ENCODE results near the gene MPZL2. TPM values are rescaled to one million over a fixed set of nuclear protein-coding genes. Genes with fewer than 3 reads are reported as not detected.

The MPZL2 gene
- total and polyA plus RNA-seq, 10 of the 15 experiments (the other 5 are each of a cell fraction or from before 2014, with no cell fraction given) = 0.81 to 4.8 (median 3.1) TPM

- Histone ChIP-seq H3K9ac (ENCODE audit: control insufficient read depth, insufficient read depth, low read length) (no peak overlapping the region), H3K4me2 (ENCODE audit: control insufficient read depth, insufficient read depth) (no peak overlapping the region), H3K79me2 (ENCODE audit: control insufficient read depth, insufficient read depth, low read length) (no peaks in the 10 kb centered on the region), H4K20me1 (ENCODE audit: control insufficient read depth, insufficient read depth) (no peaks in the 10 kb centered on the region), H3K27me3 (replicated peaks in 1 of 2; ENCODE audit: control insufficient read depth in 2 of 2, insufficient read depth in 2 of 2, low read length in 1 of 2) (no peaks in the 10 kb centered on the region), H3K9me3 (replicated peaks; ENCODE audit: control insufficient read depth, insufficient read depth, low read length) (peaks cover 1% of the 10 kb centered on the region; the same call in 1 of the 3 replicates), H3K27ac (ENCODE audit: control insufficient read depth, insufficient read depth) (no peak overlapping the region), H3K36me3 (ENCODE audit: control insufficient read depth in 2 of 2, insufficient read depth in 2 of 2, low read length in 1 of 2) (peaks cover 0 to 2% of the 10 kb centered on the region in 2 experiments; a peak in 2 of 4 replicates), H3K4me1 (ENCODE audit: control insufficient read depth, insufficient read depth, low read length) (peaks cover 26% of the 10 kb centered on the region), H3K4me3 (no peak overlapping the region), H2AFZ (ENCODE audit: control insufficient read depth, low read depth, low read length) (no peak overlapping the region)
- intact Hi-C loops (cut with micrococcal nuclease; ENCODE audit: unreplicated experiment) (no loop called here), in situ Hi-C loops (cut with MboI) (no loop called here)
- CTCF ChIA-PET = interaction anchor here (0.6 to 1.1 kb wide), 2 partner anchors 17 to 32 kb away, joined by 4 read pairs; no protein-coding TSS in a partner anchor
- no peak for TF ChIP-seq HDGF (IDR thresholded peaks at IDR 0.05)
- TF ChIP-seq ATF7 (IDR thresholded peaks at IDR 0.05; ENCODE audit: low read depth) = no peak
- TF ChIP-seq POLR2AphosphoS2 (IDR thresholded peaks at IDR 0.05; ENCODE audit: low read depth, low read length) = no peak
- TF ChIP-seq STAT3 (IDR thresholded peaks at IDR 0.05; ENCODE audit: low read depth, low read length) = no peak
- no peak for TF ChIP-seq SMARCA5 (IDR thresholded peaks at IDR 0.05)
- TF ChIP-seq SMAD1 (IDR thresholded peaks at IDR 0.05; ENCODE audit: low read depth, partially characterized antibody) = no peak
- no peak for TF ChIP-seq WRNIP1 (IDR thresholded peaks at IDR 0.05; ENCODE audit: borderline replicate concordance, low read depth, low read length)
- TF ChIP-seq BCLAF1 (IDR thresholded peaks at IDR 0.05) = no peak
- no peak for TF ChIP-seq MTA2 (IDR thresholded peaks at IDR 0.05; ENCODE audit: low read depth)
- TF ChIP-seq BCL3 (IDR thresholded peaks at IDR 0.05; ENCODE audit: borderline replicate concordance, insufficient read depth, low read depth, low read length, poor library complexity, severe bottlenecking) = no peak
- TF ChIP-seq FOXK2 (IDR thresholded peaks at IDR 0.05) = no peak
- no peak for TF ChIP-seq NFYA (IDR thresholded peaks at IDR 0.05; ENCODE audit: borderline replicate concordance, low read depth, low read length)
- no peak for TF ChIP-seq CREB1 (IDR thresholded peaks at IDR 0.05; ENCODE audit: low read depth)
- SMC1A ChIA-PET (ENCODE audit: uncharacterized antibody, unreplicated experiment) = interaction anchor here (1.4 to 2.5 kb wide), 4 partner anchors 10 to 31 kb away, joined by 4 to 10 read pairs (median 8); no protein-coding TSS in a partner anchor
- BruUV-seq (replicated peaks) = no TSS peak
- RAD21 ChIA-PET (ENCODE audit: unreplicated experiment) = interaction anchor here (1.4 to 1.7 kb wide), 2 partner anchors 12 to 32 kb away, joined by 4 to 5 read pairs; no protein-coding TSS in a partner anchor
- 96% methylated on average over 3 of the region's 3 CpGs for WGBS (ENCODE audit: insufficient coverage, insufficient replicate concordance, low lambda C conversion rate, missing lambda C conversion rate)
- no peak for ATAC-seq
- DNase-seq (ENCODE audit: low read depth, low spot score) = no peak
- FAIRE-seq = no peak
- POLR2A ChIA-PET = interaction anchor here (1.7 kb wide), 1 partner anchor 10 kb away, joined by 4 read pairs; no protein-coding TSS in a partner anchor
Measured at GRCh38 chr11:118230088-118230487, 34.0 kb downstream of the MPZL2 start.

Measured in GM12878 (cell line).